ENCODE results near the gene FOSL1. TPM values are rescaled to one million over a fixed set of nuclear protein-coding genes. Genes with fewer than 3 reads are reported as not detected.

FOSL1 gene
- total and polyA plus RNA-seq, 2 of the 13 experiments (the other 11 are each of a cell fraction or from before 2014, with no cell fraction given) = 4.0 to 4.1 TPM

- TF ChIP-seq MEIS1 (CRISPR knock-in tag; IDR thresholded peaks at IDR 0.05; ENCODE audit: borderline replicate concordance) (0 out of 2 replicates have a peak, but pooled peaks have one; percentile 50), ZNF24 (IDR thresholded peaks at IDR 0.05) (no peak), ARID5B (CRISPR knock-in tag; IDR thresholded peaks at IDR 0.05) (0 out of 2 replicates have a peak, but pooled peaks have one; percentile 32), IKZF5 (CRISPR knock-in tag; IDR thresholded peaks at IDR 0.05) (0 out of 2 replicates have a peak, but pooled peaks have one; percentile 20), MED1 (CRISPR knock-in tag; IDR thresholded peaks at IDR 0.05) (peak; percentile 47; the same call in 1 of the 2 replicates), BRD4 (CRISPR knock-in tag; IDR thresholded peaks at IDR 0.05) (no peak), RBM22 (optimal IDR thresholded peaks at IDR 0.05; ENCODE audit: low read length) (peak; percentile 65), NR2F2 (IDR thresholded peaks at IDR 0.05; ENCODE audit: borderline replicate concordance, low read depth) (peak; percentile 69), STAT5B (CRISPR knock-in tag; IDR thresholded peaks at IDR 0.05) (no peak), ZEB1 (IDR thresholded peaks at IDR 0.05; ENCODE audit: insufficient replicate concordance, low read depth) (no peak), ATAD3A (CRISPR knock-in tag; IDR thresholded peaks at IDR 0.05) (no peak), PRDM4 (CRISPR knock-in tag; IDR thresholded peaks at IDR 0.05; ENCODE audit: borderline replicate concordance) (no peak), ZNF256 (CRISPR knock-in tag; conservative IDR thresholded peaks at IDR 0.05) (no peak), HMGXB4 (CRISPR knock-in tag; IDR thresholded peaks at IDR 0.05; ENCODE audit: borderline replicate concordance in 1 of 2, low read depth in 1 of 2) (no peak), KAT8 (CRISPR knock-in tag; IDR thresholded peaks at IDR 0.05) (no peak), RFXAP (CRISPR knock-in tag; IDR thresholded peaks at IDR 0.05; ENCODE audit: borderline replicate concordance) (no peak), KLF12 (CRISPR knock-in tag; IDR thresholded peaks at IDR 0.05; ENCODE audit: borderline replicate concordance) (0 out of 2 replicates have a peak, but pooled peaks have one; percentile 46), E2F5 (CRISPR knock-in tag; conservative IDR thresholded peaks at IDR 0.05) (no peak), ZNF766 (CRISPR knock-in tag; IDR thresholded peaks at IDR 0.05; ENCODE audit: borderline replicate concordance) (no peak), ZNF629 (CRISPR knock-in tag; conservative IDR thresholded peaks at IDR 0.05) (no peak), SALL1 (CRISPR knock-in tag; IDR thresholded peaks at IDR 0.05) (peak; percentile 58)
Observed at GRCh38 chr11:65854161-65854592, 46.0 kb downstream of the FOSL1 start (continued).
